Activated T-helper 1 cell treated with anti-CD3 and anti-CD28 coated beads, Interleukin-2, amount 50 U/mL, for 16 hours (primary cell): ENCODE measurements around the gene TSC2.
"Not testable (repeated sequence)": the region's sequence is repeated elsewhere in the genome, so short reads cannot be mapped to it uniquely, and the experiment has no call there.

Source experiments
- DNase-seq, 2 donors: peaks; one replicate each; pipeline ENCODE4 v3.0.0-alpha.2; 2020; ENCODE audit warnings: low read depth in 1 of 2, low spot score in 1 of 2

TSC2 gene

DNA sequence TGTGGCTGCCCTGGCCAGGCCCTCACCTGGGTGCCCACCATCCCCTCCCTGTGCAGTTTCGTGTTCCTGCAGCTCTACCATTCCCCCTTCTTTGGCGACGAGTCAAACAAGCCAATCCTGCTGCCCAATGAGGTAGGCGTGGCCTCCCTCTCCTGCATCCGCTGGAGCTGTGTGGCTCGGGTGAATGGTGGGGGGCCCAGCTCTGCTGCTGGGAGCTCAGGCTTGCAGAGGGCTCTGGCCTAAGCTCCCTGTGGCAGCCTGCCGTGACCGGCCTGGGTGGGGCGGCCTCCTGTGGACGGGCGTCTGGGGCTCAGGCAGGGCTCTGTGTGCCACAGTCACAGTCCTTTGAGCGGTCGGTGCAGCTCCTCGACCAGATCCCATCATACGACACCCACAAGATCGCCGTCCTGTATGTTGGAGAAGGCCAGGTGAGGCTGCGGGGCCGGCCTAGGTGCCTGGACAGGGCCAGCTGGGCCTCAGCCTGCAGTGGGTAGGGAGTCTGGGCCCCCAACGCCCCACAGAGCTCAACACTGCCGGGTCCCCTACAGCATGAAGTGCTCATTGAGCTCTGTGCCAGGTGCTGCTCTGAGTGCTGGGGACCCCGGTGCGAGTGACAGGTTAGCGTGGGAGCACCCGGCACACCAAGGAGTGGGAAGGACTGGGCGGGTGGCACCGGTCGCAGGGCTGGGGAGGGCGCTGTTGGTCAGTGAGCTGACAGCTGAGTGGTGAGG lies 37.3 kb downstream of the TSC2 start:
- DNase-seq, result no peak

DNA sequence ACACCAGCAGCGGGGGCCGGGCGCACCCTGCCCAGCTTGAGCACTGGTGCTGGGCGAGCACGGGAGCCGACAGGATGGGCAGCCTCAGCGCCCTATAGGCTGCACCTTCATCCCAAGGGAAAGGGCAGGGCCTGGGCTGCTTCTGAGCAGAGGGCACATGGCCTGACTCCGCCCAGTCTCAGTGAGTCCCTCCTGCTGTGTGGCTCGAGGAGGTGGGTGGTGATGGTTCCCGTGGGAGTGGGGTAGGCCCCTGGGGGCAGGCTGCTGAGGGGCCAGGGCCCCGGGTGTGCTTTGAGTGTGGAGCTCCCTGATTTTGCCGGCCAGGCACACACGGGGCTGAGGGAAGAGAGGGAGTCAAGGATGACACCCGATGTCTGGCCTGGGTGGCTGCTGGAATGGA lies 37.9 kb downstream of the TSC2 start:
- no peak for DNase-seq

DNA sequence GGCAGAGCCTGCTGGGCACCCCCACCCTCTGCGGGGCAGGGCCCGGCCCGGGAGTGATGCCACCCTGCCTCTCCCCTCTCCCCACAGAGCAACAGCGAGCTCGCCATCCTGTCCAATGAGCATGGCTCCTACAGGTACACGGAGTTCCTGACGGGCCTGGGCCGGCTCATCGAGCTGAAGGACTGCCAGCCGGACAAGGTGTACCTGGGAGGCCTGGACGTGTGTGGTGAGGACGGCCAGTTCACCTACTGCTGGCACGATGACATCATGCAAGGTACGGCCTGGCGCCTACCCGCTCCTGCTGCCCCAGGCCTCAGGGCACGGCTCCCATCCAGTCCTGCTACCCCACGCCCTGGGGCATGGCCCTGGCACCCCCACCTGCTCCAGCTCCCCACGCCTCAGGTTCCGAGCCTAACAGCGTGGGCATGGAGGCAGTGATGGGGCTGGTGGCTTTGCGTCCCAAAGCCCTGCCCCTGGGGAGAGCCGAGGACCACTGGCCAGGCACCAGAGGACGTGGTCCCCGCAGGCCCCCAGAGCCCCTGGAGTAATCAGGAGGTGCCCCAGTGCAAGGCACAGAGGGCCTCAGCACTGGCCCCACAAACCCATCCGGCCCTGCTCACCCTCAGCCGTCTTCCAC lies 38.4 kb downstream of the TSC2 start:
- no peak for DNase-seq

DNA sequence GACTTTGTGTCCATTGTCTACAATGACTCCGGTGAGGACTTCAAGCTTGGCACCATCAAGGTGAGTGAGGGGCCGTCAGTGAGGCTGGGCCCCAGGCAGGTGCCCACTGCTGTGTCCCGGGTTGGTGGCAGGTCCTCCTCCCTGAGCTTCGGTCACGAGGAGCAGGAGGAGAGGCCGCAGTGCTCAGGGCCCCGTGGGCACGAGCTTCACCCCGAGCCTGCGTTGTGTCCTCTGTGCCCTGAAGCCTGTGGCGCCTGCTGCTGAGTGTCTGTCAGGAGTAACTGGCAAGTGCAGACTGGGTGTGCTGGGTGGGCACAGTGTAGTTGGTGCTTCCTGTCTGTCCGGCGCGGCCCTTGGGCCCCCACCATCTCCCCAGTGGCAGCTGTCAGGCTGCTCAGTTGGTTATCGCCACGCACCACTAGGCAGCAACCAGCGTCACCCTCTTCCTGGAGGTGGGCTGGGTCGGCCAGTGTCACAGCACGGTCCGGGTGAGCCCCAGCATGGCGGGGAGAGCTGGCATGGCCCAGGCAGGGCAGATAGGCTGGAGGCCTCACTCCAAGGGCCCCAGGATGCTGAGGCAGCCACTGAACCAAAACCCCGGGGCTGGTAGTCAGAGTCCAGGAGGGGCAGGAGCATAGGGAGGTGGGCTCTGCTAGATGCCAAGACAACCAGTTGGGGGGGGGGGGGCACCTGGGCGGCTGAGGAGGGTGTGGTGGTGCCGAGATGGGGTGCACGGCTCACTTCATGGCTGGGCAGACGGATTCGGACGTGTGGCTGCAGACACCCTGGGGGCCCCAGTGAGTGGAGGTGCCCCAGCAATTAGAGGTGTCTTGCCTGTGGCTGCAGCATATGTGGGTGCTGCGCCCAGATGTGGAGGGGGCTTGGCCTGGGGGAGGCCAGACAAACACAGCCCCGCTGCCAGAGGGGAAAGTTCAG lies 39.3 kb downstream of the TSC2 start:
- DNase-seq, result no peak

DNA sequence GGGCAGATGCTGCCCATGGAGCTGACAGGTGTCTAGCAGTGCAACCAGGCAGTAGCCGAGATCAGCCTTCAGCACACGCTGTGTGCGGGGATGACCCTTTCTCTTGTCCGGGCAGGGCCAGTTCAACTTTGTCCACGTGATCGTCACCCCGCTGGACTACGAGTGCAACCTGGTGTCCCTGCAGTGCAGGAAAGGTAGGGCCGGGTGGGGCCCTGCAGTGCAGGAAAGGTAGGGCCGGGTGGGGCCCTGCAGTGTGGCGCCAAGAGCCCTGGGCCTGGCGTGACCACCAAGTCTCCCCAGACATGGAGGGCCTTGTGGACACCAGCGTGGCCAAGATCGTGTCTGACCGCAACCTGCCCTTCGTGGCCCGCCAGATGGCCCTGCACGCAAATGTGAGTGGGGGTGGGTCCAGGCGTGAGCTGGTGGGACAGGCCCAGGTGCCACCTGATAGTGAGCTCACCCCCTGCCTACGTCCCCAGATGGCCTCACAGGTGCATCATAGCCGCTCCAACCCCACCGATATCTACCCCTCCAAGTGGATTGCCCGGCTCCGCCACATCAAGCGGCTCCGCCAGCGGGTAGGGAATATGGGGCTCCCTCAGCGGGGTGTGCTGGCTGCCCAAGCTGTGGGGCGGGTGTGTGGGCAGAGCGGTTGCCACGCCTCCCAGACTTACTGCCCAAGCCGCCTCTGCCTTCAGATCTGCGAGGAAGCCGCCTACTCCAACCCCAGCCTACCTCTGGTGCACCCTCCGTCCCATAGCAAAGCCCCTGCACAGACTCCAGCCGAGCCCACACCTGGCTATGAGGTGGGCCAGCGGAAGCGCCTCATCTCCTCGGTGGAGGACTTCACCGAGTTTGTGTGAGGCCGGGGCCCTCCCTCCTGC lies 40.2 kb downstream of the TSC2 start:
- DNase-seq, result no peak

DNA sequence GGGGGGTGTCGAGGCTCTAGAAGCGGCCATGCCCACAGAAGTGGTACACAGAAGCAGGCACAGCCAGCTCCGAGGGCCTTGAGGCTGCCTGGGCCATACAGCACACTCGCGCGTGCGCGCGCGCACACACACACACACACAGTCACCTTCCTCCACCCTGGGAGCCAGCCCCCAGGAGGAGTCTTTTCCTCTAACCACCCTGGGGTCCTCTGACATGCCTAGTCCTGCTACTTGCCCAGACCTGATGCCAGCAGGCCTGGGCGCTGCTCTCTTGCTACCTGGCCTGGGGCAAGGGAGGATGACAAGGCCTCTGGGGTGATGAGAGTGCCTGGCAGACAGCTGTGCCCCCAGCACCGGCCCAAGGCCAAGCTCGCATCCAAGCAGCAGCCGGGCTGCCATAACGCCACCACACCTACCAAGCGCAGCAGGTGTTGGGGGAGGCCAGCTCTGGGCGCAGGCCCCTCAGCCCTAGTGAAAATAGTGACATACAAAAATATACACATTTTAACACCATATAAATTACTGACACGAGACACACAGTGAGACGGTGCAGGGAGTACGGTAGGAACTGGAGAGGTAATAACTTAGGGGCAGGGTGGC lies 41.1 kb downstream of the TSC2 start:
- no peak for DNase-seq

DNA sequence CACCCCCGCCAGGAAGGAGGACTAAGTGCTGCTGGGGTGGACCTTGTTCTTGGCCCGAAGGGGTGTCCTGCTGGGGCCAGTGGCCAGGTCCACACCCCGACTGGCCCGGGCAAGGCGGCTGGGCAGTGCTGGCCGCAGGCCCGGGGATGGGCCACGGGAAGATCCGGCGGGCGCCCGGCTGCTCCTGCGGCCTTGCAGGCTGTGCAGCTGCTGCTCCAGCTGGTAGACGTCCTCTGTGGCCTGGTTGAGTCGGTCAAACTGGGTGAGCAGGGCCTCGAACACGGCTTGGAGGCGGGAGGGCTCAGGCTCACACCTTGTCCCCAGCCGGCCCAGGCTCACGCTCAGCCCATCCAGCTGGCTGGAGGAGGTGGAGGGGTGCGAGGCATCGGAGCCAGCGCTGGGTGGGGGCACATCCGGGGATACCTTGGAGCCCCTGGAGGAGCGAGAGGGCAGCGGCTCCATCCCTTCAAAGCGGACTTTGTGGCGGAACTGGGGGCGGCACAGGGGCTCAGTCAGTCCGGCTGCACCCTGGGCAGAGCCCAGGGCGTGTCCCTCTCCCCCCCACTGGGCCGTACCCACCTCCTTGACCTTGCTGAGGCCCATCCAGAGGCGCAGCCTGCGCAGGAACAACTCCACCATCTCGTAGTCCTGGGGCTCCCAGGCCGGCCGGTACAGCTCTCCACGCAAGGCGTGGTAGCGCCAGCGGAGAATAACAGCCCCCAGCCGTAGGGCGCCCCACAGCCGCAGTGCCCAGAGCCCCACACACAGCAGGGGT lies 42.1 kb downstream of the TSC2 start:
- DNase-seq, result no peak

DNA sequence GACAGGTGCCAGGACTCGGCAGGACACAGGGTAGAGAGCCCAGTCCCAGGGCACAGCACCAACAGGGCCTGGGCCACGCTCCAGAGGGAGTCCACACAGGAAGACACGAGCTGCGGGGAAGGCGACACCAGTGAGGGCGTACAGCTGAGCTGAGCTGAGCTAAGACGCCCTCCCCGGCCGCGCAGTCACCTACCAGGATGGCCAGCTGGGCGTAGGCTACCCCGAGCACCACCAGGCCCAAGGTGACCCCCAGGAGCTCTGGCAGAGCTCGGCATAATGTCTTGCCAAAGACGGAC lies 42.6 kb downstream of the TSC2 start:
- no peak for DNase-seq

DNA sequence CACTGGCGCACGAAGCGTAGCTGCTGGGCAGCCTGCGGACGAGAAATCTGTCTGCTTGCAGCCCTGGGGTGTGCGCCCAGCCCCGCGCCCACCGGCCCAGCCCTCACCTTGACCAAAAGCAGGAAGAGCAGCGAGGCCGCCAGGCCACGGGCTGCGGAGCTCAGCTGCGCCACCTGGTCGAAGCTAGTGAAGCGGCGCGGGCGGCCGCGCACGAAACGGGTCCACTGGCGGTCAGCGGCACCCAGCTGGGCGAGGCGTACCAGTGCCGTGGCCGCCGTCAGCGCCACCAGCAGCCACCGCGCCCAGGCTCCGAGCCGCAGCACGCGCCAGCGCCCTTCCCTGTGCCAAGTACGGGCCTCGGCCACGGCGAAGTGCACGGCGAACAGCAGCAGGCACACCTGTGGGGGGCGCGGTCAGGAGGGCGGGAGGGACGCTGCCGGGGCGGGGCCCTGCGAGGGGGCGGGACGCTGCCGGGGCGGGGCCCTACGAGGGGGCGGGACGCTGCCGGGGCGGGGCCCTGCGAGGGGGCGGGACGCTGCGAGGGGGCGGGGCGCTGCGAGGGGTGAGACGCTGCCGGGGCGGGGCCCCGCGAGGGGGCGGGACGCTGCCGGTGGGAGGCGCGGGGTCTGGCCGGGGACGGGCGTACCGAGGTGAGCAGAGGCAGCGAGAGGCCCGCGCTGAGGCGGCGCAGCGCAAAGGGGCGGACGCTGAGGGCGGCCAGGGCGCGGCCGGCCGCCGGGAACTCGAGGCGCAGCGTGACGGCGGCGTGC lies 43.2 kb downstream of the TSC2 start:
- DNase-seq, result no peak

DNA sequence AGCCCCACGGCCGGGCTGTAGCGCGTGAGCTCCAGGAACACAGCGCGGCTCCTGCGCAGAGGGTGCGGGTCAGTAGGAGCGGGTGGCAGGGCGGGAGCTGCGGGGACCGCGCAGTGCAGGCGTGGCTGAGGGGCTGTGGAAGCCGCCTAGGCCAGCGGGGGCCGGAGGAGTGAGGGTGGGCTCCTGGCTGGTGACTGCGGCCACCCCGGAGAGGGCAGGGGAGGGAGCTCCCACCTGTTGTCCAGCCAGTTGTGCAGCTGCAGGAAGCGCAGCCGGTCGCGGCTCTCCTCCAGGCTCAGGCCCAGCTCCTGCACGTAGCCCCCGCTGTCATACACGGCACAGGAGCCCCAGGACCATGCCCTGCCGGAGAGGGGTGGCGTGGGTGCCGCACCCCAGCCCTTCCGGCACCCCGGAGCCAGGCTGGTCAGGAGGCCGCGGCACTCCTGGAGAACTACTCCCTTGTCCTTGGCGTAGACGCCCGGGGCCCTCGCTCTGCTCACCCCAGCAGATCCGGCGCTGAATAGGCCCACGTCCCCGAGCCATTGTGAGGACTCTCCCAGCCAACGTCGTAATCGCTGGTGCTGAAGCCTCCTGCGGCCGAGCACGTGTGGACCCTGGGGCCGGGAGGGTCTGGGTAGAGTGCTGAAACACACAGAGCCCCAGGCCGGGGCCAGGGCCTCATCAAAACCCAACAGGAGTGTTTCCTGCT lies 43.9 kb downstream of the TSC2 start:
- no peak for DNase-seq

DNA sequence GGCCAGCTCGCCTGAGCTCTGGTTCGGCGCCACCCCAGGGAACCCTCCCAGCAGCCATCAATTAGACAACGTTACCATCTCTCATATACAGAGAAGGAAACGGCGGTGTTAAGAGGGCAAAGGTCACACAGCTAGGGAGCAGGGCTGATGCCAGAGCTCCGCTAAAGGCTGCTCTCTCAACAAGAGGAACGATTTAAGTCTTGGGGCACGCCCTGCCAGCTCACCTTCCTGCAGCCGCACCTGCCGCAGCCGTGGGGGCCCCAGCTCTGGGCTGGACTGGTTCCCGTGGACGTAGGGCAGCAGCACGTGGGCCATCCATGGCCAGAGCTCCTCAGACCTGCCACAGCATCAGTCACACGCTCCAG lies 44.5 kb downstream of the TSC2 start:
- DNase-seq, result no peak

DNA sequence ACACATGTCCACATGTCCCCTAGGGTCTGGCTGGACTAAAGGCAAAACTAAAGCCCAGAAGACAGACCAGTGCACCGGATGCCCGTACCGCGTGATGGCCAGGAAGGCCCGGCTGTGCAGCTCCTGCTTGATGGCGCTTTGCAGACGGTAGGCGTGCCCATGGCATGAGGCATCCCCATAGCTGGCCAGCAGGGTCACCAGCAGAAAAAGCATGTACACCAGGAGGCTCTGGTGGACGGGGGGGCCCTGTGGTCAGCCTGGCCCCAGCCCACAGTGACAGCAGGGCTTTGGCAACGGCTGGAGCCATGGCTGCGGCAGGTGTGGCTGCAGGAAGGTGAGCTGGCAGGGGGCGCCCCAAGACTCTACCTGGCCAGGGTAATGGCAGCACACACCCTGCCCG lies 45.1 kb downstream of the TSC2 start:
- no peak for DNase-seq

DNA sequence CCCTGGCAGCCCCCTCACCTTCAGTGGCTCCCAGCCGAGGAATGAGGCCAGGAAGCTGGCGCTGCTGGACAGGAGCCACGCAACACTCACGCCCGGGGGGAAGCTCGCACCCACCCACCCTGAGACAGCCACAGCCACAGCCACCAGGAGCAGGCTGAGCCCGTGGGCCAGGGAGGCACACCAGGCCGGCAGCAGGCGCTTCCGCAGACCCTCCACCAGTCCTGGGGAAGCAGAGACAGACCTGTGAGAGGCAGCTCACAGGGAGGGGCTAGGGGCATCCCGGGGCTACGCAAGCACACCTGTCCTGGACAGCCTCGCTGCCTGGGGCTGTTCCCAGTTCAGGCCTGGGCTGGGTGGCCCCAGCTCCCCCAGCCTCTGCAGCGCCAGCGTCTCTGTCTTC lies 46.0 kb downstream of the TSC2 start:
- DNase-seq, result no peak

DNA sequence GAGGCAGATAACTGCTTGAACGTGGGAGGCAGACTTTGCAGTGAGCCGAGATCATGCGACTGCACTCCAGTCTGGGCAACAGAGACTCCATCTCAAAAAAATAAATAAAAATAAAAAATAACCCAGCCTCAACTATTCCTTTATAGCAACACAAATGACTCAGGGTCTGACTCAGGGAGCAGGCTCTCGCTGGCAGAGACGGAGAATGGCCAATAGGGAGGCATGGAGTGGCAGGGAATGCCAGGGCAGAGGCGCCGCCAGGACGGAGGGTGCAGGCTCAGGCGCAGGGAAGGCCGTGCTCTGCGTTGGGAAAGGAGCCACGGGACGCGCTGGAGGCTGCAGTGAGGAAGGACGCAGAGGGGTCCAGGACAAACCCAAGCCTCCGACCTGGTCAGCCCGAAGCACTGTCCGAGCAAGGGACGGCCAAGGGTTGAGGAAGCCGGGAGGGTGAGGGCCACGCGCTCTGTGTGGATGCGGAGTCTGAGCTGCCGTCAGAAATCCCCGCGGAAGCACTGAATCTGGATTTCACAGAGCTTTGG lies 47.6 kb downstream of the TSC2 start:
- no peak for DNase-seq

DNA sequence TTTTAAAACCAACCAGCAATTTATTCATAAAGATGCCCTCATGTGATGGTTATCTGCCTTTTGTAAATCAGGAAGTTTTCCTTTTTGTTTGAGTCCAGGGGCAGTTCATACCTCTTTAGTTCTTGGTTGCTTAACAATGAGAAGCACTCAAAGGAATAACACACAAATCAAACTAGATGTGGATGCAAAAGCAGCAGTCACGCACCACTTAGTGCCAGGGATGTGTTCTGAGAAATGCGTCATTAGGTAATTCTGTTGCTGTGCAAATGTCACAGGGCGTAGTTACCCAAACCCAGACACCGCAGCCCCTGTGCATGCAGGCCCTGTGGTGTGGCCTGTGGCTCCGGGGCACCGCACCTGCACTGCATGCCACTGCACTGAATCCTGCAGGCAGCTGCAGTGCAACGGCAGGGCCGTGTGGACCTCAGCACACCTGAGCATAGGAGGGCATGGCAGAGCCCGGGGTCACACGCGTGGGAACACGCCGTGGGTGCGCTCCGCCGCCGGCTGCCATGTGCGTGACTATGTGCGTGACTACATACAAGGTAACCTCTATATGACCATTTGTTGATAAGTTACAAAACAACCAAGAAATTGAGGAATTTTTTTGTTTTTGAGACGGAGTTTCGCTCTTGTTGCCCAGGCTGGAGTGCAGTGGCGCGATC lies 48.3 kb downstream of the TSC2 start:
- DNase-seq, result no peak

DNA sequence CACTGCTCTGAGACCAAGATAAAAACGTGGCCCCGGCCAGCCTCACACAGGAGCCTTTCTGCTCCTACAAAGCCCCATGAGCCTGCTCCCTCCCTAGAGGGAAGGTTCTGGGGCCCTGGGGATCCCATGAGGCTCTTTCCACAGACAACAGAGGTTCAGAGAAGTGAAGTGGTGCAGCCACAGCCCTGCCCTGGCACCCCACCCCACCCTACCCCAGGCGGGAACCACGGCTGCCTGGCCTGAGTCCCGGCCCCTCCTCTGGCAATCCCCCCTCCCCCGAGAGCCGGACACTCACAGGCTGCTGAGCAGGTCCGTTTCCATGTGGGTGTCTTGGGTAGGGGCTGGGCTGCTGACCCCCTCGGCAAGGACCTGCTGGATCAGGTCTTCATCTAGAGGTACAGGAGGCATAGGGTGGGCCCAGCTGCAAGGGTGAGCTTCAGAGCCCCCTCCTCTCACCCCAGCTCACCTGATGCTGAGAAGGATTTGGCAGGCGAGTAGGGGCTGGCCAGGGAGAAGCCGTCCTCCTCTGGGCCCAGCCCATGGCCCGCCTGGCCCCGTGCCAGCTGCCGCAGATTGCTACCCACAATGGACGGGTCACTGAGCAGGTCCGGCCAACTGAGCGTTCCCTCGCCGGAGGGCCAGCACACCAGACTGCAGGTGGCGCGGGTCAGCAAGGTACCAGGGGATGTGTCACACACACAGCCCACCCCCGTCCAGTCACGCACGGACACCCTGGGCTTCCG lies 49.2 kb downstream of the TSC2 start:
- DNase-seq, result no peak

DNA sequence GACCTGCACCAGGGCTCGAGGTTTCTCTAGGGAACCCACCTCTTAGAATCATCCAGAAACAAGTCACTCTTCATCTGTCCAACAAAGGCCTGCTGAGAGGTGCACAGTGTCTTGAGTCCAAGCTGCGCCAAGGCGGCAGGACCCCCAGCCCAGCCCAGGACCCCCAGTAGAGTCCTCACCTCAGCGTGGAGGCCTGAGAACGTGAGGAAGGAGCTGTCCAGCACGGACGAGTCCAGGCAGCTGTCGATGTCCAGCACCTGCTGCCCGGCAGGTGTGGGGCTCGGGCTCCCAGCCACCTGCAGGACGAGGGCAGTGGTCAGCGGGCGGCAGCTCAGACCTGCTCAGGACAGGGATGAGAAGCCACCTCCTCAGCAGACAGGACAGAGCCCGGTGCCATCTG lies 49.9 kb downstream of the TSC2 start:
- DNase-seq, result not testable (repeated sequence)
